ENCODE results near the gene ANK3. TPM values are rescaled to one million over a fixed set of nuclear protein-coding genes. Genes with fewer than 3 reads are reported as not detected.

The ANK3 gene
- total and polyA plus RNA-seq, 8 donors, result 3.3 to 28.5 (median 17.3) TPM

DNA sequence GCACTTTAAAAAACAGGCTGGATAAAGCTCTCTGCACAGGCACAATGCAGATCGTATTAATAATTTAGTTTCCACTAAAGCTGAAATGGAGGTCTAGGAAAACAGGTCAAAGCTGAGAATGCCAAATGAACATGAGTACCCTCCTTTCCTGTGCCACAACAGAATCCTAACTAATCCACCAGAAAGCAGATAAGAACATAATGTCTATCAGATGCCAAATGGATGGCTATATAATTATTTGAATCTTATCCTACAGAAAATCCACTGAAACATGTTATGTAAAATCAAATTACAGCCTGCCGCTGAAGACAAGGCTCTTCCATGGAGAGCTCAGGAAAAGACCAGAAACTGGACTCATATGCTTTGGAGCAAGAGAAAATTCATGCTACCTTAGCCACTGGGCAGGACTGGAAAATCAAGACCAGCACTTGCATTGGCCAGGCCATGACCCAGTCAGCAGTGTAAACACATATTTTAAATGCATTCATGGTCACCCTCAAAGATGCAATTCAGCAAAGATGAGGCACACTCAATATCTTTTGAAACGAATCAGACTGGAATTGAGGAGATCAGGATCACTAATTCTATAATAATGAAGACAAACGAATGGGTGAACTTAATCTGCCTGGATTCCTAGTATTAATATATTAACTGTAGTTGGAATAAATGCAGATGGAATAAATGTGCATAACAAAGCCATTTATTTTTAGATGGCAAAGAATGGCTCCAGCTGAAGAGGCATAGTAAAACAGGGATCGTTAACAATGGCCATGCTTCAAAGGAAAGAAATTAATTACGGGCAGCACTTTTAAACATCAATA, 13.2 kb downstream of the ANK3 start:
- intact Hi-C loops (cut with DNase I), result no loop called here
- H3K9me3 ChIP-seq, result no peaks in the 10 kb centered on the region
- ATAC-seq (no peak), FAIRE-seq (no peak), DNase-seq (no peak)
- H3K36me3 ChIP-seq, result no peaks in the 10 kb centered on the region
- no peak overlapping the region for H3K27ac ChIP-seq
- TF ChIP-seq, protein P1, sequence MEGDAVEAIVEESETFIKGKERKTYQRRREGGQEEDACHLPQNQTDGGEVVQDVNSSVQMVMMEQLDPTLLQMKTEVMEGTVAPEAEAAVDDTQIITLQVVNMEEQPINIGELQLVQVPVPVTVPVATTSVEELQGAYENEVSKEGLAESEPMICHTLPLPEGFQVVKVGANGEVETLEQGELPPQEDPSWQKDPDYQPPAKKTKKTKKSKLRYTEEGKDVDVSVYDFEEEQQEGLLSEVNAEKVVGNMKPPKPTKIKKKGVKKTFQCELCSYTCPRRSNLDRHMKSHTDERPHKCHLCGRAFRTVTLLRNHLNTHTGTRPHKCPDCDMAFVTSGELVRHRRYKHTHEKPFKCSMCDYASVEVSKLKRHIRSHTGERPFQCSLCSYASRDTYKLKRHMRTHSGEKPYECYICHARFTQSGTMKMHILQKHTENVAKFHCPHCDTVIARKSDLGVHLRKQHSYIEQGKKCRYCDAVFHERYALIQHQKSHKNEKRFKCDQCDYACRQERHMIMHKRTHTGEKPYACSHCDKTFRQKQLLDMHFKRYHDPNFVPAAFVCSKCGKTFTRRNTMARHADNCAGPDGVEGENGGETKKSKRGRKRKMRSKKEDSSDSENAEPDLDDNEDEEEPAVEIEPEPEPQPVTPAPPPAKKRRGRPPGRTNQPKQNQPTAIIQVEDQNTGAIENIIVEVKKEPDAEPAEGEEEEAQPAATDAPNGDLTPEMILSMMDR (IDR thresholded peaks at IDR 0.05), result no peak
- 85 to 87% methylated on average over 6 of the region's 6 CpGs for WGBS, 2 donors
- no peaks in the 10 kb centered on the region for H3K4me1 ChIP-seq
- no peaks in the 10 kb centered on the region for H3K27me3 ChIP-seq
- H3K4me3 ChIP-seq, result no peak overlapping the region

DNA sequence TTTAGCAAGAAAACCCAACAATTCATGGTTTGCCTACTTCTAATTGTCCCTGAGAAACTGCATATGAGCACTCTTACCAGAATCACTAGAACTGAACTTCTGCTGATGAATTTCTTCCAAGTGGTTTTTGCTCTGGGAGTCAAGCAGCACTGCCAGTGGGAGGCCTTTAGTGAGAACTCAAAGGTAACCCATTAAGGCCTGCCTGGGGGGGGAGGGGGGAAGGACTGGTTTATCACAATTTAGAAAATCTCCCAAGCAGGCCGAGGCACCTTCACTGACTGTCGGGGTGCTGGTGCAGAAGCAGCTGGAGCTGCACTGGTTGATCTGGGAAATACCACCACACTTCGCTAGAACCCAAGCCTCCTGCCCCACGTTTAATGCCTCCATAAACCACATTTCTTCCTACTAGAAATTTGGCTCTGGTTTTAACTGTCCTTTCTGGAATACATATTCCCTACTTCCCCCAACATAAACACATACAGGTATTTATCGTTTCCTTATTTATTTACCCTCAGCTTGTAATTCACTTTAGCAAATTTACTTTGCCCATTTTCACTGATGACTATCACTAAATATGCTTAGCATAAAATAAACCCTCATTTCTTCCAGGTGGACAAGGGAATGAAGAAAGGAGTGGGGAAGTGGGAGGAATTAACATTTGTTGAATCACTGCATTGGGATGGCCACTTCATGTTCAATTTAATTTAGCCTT, 14.2 kb downstream of the ANK3 start:
- DNase-seq, result no peak
- Histone ChIP-seq H3K9me3 (no peaks in the 10 kb centered on the region), H3K4me1 (no peaks in the 10 kb centered on the region), H3K27me3 (no peaks in the 10 kb centered on the region), H3K27ac (no peak overlapping the region), H3K36me3 (no peaks in the 10 kb centered on the region), H3K4me3 (no peak overlapping the region)
- intact Hi-C loops (cut with DNase I), result no loop called here
- ATAC-seq, result no peak
- TF ChIP-seq, protein P1 (IDR thresholded peaks at IDR 0.05), result no peak
- WGBS, 2 donors, result 86 to 92% methylated on average over 5 of the region's 5 CpGs
- no peak for FAIRE-seq

DNA sequence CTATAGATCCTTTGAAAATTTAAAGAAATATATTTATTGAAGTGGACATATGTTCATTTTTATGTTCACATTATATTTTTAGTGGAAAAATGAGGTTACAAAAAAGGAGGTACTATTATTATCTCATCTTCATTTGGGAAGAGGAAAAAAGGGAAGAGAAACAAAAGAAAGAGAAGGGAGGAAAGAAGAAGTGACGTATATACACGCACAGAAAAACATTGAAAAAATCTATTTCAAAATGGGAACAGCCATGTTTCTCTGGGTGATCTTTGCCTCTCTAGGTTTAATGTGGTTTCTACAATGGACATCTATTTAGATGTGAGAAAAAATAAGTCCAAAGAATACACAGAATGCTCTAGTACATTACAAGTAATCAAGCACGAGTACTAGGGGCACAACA, 14.8 kb downstream of the ANK3 start:
- no peak overlapping the region for H3K27ac ChIP-seq
- H3K9me3 ChIP-seq, result no peaks in the 10 kb centered on the region
- no peak overlapping the region for H3K4me3 ChIP-seq
- H3K27me3 ChIP-seq, result no peaks in the 10 kb centered on the region
- H3K4me1 ChIP-seq, result peaks cover 0 to 4% (median 0%) of the 10 kb centered on the region in 3 donors
- ATAC-seq, result no peak
- no peaks in the 10 kb centered on the region for H3K36me3 ChIP-seq
- TF ChIP-seq, protein P1 (IDR thresholded peaks at IDR 0.05), result no peak
- no peak for DNase-seq
- WGBS, 2 donors, result 91 to 95% methylated on average over 3 of the region's 3 CpGs
- no peak for FAIRE-seq
- intact Hi-C loops (cut with DNase I), result no loop called here

DNA sequence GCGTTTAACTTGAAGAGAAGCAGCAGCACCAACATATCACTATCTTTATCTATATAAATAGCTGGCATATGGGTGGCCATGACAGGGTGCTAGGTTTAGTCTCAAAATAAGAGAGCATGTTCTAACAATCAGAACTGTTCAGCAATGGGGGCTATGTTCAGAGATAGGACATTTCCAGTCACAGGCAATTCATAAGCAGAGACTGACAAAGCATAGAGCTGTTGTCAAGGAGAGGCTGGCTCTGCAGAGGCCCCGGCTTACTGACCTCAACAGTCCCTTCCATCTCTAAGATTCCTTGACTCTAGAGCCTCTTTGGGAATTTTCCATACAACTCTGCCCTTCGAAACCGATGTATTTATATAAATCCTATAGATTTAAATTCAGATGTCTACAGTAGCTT, 17.2 kb downstream of the ANK3 start:
- FAIRE-seq (no peak), ATAC-seq (no peak), DNase-seq (no peak)
- no peaks in the 10 kb centered on the region for H3K36me3 ChIP-seq
- 89 to 97% methylated on average over 4 of the region's 4 CpGs for WGBS, 2 donors
- H3K27ac ChIP-seq, result no peak overlapping the region
- intact Hi-C loops (cut with DNase I), result no loop called here
- no peaks in the 10 kb centered on the region for H3K9me3 ChIP-seq
- H3K27me3 ChIP-seq, result no peaks in the 10 kb centered on the region
- no peak overlapping the region for H3K4me3 ChIP-seq
- TF ChIP-seq, protein P1 (IDR thresholded peaks at IDR 0.05), result no peak
- H3K4me1 ChIP-seq, result peaks cover 0 to 6% (median 0%) of the 10 kb centered on the region in 3 donors

DNA sequence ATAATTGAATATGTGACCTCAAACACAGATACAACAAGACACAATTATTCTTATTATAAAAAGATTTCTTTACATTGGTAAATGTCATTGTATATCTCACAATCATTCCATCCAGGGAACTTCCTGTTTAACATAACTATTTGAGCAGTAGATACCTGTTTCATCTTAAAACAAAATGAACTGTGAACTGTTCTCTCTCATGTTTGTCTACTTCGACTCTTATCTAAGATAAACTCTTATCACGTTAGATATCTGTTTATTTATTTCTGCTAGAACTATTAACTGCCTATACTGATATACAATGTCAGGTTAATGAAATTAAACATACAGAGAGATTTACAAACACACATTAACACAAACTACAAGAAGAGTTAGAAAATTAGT, 20.1 kb downstream of the ANK3 start:
- no peak overlapping the region for H3K4me3 ChIP-seq
- no peaks in the 10 kb centered on the region for H3K9me3 ChIP-seq
- no peak overlapping the region for H3K27ac ChIP-seq
- no peaks in the 10 kb centered on the region for H3K27me3 ChIP-seq
- H3K36me3 ChIP-seq, result no peaks in the 10 kb centered on the region
- FAIRE-seq, result no peak
- intact Hi-C loops (cut with DNase I), result no loop called here
- no peak for DNase-seq
- no peak for ATAC-seq
- 12 to 16% methylated on average over 2 of the region's 2 CpGs for WGBS, 2 donors
- H3K4me1 ChIP-seq, result peaks cover 0 to 6% (median 0%) of the 10 kb centered on the region in 3 donors
- TF ChIP-seq, protein P1 (IDR thresholded peaks at IDR 0.05), result no peak

Data from pancreas (tissue), 10 donors.